ENCODE measurements around the gene TSEN2. TPM values are rescaled to one million over a fixed set of nuclear protein-coding genes. Genes with fewer than 3 reads are reported as not detected.
"Not testable (repeated sequence)": the region's sequence is repeated elsewhere in the genome, so short reads cannot be mapped to it uniquely, and the experiment has no call there.

Gene TSEN2
- total RNA-seq, 1 donor from 2014 or later: 10.2 TPM

DNA sequence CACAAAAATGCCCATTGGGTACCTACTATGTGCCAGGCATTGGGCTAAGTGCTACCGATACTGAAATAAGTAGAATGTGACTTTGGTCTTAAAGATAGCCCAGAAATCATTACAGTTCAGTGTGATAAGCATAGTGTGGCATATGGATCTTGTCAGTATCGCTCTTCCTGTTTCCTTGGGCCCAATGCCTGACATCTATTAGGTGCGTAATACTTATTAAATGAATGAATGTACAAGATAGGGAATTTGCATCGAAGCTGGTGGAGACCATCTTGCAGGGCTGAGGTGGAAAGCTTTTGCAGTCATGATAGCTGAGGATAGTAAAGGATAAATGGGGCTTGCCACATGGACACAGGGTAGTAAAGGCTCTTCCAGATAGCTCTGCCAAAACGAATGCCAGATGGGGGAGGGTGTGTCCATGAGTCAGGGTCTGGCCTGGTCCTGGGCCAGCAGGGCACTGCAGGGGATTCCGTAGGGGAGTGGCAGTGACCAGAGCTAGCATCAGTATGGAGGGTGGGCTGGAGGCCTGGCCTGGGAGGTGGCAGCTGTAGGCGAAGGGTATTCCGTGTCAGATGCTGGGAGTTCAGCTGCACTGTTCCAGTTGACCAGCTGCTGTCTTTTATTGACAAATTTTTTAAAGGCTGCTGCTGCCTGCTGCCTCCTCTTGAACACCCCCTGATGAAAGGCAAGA is 23.5 kb downstream of the TSEN2 start:
- peak; percentile 54 for DNase-seq

DNA sequence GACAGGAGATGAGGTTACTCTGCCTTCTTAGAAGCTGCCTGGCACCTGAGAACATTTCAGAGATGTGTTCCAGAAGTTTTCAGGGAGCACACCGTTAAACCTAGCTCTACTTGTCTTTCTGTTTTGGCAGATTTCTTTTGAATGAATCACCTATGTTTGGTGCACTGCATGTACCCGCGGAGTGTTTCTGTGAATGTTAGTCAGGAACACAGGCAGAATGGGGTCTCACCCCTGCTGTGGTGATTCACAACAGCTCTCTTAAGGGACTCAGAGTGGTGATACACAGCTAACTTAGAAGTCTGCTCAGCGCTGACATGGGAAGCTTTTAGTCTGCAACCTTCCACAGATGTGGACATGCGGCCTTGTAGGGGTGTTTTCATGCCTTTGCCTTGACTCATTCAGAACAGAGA is 24.0 kb downstream of the TSEN2 start:
- peak; percentile 83 for DNase-seq

DNA sequence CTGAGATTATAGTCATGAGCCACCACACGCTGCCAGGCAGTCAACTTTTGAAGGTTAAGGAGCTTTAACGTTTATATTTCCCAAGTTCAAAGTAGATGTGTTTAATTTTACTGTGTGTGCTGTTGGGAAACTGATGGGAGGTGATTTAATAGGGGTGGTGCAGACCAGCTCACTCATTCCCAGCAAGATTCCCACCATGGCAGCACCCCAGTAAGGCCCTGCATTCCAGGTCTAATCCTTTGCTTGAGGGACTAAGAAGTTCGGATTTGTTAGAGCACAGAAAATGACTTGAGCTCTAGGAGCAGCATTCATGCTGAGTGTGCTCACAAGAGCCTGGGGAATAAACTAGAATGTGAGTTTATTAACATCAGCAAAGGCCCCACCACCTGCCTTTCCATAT is 25.2 kb downstream of the TSEN2 start:
- DNase-seq: no peak

DNA sequence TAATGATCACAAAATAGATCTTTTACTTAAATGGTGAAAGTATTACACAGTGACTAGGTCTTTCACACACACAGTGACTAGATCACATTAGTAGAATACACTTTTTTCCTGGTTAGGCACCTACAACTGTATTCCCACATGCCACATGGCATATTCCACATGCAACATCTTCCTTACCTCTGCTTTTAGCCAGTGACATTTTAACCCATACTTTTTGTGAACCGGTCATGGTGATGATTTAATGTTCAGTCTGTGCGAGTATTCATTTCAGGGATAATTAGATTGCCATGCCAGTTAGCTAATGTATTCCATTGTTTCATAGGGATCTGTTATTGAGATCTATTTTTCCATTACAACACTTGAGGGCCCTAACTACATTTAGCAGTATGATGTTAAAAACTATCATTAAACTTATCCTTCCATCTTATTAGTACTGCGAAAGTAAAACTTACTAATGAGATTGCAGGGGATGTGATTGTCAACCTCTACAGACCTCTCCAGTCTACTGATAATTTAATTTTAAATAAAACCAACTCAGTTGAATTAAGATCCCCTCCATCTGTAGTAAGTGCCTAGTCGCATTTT is 28.3 kb downstream of the TSEN2 start:
- DNase-seq: no peak

DNA sequence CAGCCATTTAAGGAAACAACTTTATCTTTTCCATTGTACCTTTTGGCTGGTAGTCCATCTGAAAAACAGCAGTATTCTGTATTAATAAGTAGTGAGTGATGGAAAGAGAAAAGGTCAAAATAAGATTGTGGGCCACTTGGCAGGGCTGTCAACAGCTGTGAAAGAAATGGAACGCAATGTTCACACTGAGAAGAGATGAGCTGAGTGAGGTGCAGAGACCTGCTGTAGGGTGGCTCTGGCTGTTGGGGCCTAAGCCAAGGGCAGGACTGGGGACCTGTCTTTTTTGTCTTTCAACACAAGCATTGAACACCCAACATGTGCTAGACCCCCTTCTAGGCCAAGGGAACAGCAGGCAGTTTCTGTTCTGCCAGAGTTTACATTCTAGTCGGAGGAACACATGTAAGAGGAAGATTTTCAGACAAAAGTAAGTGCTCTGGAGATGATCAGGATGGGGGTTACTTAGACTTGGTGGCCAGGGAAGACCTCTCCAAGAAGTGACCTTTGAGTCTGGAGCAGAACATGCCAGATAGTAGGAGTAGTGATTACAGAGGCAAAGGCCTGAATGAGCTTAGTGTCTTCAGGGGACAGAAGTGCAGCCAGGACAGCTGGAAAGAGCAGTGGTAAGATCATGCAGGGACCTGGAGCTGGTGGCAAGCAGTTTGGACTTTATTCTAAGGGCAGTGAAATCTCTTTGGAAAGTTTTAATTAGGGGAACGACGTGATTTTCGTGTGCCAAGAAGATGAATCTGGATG is 29.6 kb downstream of the TSEN2 start:
- no peak for DNase-seq

DNA sequence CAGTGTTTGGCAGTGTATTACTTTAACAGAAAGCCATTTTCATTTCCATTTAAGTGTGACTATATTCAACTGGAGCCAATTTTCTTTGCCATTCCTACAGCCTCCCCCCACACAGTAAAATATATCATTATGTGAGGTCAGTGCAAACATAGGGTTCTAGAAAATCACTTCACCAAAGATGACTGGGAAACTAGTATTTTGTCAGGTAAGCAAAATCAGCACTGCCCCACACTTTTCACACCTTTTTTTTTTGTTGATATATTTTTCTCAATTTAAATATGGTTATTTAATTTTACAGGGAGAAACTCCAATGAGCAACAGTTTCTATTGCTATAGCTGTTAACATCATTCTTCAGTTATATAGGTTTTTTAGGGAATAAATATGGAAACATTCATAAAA is 31.4 kb downstream of the TSEN2 start:
- no peak for DNase-seq

DNA sequence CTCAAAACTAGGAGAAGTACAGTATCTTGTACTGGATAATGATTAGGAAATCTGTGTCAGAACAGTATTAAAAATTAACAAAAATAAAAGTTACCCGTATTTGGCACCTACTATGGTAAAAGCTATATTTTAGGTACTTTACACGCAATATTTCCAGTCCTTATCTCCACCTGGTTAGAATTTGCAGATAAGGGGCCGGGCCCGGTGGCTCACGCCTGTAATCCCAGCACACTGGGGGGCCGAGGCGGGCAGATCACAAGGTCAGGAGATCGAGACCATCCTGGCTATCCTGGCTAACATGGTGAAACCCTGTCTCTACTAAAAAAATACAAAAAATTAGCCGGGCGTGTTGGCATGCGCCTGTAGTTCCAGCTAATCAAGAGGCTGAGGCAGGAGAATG is 32.6 kb downstream of the TSEN2 start:
- DNase-seq: no peak

DNA sequence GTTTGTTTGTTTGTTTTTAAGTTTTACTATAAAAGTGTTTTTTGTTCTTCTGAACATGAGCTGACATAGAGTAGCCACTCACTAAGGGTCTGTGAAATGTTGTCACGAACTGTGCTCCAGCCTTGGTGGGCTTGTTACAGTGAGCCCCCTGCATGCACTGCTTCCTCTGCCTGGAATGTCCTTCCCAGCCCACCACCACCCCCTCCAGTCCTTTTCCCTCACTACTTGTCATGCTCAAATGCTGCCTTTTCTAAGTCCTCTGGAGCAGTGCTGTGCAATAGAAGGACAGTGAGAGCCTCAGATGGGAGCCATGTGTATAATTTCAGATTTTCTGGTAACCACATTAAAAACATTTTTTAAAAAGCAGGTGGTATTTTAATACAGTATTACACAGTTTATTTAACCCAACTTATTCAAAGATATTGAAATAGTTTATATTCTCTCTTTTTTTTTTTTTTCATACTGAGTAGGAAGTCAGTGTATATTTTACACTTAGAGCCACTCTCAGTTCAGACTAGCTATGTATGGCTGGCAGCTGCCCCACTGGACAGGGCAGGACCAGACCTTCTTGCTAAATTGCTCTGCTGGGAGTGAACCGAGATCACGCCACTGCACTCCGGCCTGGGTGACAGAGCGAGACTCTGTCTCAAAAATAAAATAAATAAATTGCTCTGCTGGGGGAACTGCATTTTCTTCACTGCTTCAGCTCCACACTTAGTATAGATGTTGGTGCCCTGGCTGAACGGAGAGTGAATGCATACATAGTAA is 34.2 kb downstream of the TSEN2 start:
- no peak for DNase-seq

DNA sequence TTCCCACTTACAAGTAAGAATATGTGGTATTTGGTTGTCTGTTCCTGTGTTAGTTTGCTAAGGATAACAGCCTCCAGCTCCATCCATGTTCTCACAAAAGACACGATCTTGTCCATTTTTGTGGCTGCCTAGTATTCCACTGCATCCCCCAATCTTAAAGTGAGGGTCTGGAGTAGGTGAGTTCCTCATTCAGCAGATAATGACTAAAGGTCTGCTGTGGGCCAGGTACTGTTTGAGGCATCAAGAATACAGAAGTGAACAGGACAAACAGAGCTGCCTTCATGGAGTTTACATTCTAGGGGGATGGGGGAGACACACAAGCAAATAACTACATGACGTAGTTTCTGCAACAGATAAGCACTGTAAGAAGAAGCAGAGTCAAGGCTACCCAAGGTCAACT is 36.7 kb downstream of the TSEN2 start:
- no peak for DNase-seq

DNA sequence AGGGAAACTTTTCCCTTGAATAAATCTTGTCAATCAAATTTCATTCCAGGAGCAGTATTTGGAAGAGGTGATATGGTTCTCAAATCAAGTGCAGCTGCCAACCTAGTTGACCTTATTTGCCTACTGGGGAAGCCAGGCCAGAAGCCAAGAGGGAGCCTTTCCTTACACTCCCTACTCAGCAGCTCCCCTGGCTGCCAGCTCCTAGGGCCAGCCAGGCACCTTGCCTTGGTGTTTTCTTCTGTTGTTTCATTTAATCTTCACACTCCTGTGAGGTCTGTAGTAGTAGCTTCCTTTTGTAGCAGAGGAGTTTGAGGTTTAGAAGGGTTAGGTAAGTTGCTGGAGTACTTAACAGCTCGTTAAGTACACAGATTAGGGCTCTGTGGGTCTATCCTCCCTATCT is 38.4 kb downstream of the TSEN2 start:
- DNase-seq: no peak

DNA sequence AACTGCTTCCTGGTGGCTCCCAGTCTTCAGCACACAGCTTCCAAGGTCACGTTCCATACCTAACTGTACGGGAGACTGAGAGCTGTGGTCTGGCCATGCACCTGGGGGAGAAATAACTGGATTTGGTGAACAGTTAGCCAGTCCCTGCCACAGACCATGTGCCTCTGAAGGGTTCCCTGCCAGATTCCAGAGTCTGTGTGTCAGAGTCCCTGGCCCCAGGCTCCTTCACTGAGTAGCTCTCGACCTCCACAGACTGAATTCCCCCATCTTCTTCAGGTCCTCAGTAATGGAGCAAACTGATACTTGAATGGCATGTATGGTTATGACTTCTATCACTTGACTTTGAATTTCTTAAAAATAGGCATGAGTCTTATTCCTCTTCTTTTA is 43.5 kb downstream of the TSEN2 start:
- DNase-seq: no peak

DNA sequence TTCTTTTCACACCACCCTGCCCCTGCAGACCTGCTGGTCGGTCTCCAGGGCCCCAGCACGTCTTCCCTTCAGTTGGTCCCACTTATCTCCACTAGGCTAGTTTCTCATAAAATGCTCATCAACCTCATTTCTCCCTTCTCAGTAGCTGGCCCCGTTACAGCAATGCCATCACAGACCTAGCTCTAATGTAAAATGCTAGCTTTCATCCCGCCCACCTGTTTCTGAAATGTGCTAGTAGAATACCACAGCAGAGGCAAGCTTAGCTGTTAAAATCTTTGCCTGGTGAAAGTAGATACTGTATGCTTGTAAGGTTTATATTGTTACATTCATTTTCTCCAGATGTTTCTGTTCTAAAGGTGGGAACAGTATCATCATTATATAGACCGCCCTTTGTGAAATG is 47.9 kb downstream of the TSEN2 start:
- no peak for DNase-seq

DNA sequence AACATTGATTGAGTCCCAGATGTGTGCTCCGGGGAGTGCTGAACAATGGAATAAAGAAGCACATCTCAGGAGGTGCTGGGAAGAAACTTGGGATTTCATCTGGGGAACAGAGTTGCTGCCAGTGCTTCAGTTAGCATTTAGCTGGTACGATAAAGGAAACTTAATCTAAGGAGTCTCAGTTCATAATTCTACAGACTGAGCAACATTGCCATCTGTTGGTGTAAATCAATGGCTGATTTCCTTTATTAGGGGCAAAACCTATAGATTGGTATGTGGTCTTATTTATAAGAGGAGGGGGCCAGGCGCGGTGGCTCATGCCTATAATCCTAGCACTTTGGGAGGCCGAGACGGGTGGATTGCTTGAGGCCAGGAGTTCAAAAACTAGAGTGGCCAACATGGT is 52.1 kb downstream of the TSEN2 start:
- DNase-seq: peak; percentile 24

DNA sequence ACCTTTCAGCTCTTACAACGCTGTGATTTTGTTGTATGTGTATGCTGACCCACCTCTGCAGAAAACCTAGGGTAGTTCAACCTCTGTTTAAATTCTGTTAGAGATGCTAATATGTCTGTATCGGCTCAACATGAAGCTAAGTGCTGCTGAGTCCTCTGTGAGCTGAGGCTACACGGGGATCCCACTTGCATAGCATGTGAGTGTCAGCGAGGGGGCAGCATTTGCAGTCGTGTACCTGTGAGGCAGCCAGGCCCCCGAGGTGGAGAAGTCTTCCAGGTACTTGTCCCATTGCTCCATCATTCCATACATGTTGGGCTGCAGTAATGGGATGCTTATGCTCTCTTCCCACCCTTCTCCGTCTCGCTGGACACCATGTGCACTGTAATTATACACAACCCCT is 57.3 kb downstream of the TSEN2 start:
- peak; percentile 25 for DNase-seq

DNA sequence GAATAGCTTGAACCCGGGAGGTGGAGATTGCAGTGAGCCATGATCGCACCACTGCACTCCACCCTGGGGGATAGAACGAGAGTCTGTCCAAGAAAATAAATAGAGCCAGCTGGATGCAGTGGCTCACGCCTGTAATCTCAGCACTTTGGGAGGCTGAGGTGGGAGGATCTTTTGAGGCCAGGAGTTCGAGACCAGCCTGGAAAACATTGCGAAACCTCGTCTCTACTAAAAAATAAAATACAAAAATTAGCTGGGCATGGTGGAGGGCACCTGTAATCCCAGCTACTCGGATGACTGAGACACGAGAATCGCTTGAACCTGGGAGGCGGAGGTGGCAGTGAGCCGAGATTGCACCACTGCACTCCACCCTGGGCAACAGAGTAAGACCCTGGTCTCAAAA is 59.2 kb downstream of the TSEN2 start:
- DNase-seq: not testable (repeated sequence)

DNA sequence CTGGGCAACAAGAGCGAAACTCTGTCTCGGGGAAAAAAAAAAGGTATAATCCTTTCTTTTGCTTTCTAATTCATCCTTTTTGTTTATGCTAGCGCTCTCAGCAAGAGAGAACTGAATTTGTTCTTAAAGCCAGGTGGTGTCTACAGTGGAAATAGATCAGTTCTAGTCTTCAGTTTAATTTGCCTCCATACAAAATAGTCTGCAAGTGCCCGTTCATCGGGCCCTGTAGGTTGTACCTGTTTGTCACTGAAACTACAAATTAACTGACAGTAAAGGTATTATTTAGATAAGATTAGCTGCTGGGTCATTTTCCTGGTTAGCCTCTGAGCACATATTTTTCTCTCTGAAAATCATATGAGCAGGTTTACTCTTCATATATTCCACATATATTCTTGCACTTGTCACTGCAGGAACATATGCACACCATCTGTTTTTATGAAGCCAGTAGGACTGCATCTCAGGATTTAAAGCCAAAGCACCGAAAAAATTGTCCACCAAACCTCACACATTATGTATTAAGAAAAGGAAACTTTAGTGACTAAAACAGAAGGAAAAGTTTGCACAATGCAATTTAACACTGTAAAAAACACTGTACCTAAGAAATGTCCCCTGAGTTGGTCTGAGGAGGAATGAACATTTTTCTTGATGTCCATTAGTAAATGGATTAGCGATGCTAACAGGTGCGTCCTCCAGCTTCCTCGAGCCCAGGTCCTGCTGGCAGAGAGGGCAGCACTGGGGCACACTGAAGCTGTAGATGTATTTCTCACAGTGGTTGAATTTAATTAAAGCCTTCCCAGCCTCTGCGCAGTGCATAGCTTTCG is 60.6 kb downstream of the TSEN2 start:
- no peak for DNase-seq

DNA sequence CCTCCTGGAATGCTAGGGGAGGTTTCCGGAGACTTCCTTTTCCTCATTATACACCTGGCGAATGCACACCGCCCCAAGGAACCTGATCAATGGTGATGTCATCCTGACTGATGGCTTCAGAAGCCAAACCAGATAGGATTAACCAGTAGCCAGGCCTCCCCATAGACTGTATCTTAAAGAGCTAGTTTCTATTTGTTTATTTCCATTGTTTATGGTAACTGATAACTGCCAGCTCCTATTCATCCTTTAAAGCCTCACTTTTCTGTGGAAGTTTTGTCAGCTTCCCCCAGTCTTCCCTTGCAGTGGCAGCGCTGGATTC is 61.2 kb downstream of the TSEN2 start, which contains the start of gene MKRN2OS:
TSS of gene MKRN2OS (minus strand) at position 27 of the 319 bp plus-strand sequence. CDS start 35 bp downstream, outside the sequence.
- no peak for DNase-seq

DNA sequence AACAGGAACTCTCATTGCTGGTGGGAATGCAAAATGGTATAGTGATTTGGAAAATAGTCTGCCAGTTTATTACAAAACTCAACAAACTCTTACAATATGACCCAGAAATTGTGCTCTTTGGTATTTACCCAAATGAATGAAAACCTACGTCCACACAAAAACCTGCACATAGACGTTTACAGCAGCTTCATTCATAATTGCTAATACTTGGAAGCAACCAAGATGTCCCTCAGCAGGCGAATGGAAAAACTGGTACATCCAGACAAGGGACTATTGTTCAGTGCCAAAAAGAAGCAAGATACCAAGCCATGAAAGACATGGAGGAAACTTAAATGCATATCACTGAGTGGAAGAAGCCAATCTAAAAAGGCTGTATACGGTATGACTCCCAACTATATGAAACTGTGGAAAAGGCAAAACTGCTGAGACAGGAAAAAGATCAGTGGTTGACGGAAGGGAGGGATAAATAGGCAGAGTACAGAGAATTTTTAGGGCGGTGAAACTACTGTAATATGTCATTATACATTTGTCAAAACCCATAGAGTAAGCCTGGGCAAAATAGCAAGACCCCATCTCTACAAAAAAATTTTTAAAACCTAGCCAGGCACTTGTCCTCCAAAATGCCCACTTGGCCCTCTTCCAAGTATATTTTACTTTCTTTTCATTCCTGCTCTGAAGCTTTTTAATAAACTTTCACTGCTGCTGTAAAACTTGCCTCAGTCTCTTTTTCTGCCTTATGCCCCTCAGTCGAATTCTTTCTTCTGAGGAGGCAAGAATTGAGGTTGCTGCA is 65.9 kb downstream of the TSEN2 start:
- no peak for DNase-seq

DNA sequence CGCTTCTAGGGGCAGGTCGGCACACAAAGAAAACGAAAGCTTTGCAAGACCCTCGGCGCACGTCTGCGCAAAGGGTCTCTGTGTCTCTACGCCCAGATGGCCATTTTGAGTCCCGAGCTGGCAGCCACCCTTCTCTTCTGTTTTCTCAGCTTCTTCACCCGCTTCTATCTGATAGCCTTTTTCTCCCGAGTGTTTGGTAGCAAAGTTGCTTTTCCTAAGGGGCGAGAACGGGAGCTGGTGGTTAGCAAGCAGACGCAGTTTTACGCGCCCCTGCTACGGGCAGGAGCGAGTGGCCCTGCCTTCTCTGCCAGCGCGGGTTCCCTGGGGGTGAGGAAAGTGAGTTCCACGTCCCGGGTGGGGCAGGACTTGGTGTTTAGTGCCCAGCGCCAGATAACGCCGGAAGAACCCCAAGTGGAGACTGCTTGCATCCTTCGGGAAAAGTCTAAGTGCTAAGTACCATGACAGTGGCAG is 69.7 kb downstream of the TSEN2 start:
- DNase-seq: peak; percentile 53

DNA sequence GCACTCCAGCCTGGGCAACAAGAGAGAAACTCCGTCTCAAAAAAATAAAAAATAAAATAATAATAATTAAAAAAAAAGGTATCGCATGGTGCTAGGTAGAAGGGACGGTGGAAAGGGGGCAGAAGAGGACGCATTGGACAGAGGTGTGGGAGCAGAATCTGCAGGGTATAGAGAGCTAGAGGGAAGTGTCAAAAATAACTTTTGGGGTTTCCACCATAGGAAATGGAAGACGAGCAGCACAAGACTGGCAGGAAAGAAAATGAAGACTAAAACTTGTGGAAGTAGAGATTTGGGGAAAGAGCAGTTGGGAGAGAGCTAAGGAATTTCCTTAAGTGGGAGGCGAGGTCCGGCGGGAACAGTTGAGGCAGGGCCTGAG is 72.0 kb downstream of the TSEN2 start:
- DNase-seq: no peak

DNA sequence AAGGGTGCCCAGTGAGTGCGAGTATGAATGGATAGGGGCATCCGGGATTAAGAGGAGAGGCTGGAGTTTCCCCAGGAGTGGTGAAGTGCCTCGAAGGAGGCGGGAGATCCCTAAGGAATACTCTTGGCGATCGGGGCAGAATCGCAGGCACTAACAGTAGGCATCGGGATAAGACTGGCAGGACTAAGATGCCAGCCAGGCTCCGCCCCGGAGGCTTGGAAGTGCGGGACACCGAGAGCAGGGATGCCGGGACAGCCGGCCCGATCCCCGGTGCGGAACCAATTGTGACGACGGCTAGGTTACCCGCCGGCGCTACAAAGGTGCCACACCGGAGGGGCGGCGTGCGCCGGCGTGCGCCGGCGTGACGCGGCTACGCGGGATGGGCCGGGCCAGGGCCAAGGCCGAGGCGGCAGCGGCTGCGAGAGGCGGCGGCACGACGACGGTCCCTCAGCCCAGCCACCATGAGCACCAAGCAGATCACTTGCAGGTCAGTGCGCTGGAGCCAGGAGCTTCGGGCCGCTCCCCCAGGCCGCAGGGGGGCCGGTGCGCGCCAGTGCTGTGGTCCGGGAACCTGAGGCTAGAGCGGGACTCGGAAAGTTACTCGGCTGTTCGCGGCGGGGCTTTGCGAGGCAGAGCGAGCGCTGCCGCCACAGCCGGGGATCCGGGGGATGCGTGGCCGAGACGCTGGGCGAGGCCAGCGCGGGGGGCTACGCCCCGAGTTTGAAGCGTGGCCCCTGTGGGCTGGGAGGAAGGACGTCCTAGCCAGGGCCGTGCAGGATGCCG is 72.6 kb downstream of the TSEN2 start, which contains the start of gene MKRN2:
TSS of gene MKRN2 (plus strand) at position 398 of the 783 bp plus-strand sequence. CDS start at position 462, 64 bp downstream.
- peak; percentile 93 for DNase-seq

Measured in dermis blood vessel endothelial cell (primary cell).